H9 (cell line): ENCODE measurements around the gene OLFM1. TPM values are rescaled to one million over a fixed set of nuclear protein-coding genes. Genes with fewer than 3 reads are reported as not detected.

Experiments
- DNase-seq: peaks from one replicate; pipeline ENCODE4 v3.0.0-alpha.2; 2017
- H2AFZ ChIP-seq: one replicate; pipeline ENCODE4 v1.6.1; 2013; ENCODE audit warnings: mild to moderate bottlenecking, low read length, control low read depth, moderate library complexity
- H2AK5ac ChIP-seq: 2 replicates; pipeline ENCODE4 v1.6.1; 2013; ENCODE audit warnings: low read length, control low read depth, mixed read lengths; ENCODE audit not compliant: insufficient read length
- H2BK120ac ChIP-seq: one replicate; pipeline ENCODE4 v1.6.1; 2013; ENCODE audit warnings: low read depth, mild to moderate bottlenecking, low read length, control low read depth, inconsistent platforms; ENCODE audit not compliant: poor library complexity, severe bottlenecking
- H2BK12ac ChIP-seq: 2 replicates; pipeline ENCODE4 v1.6.1; 2013; ENCODE audit warnings: low read length, control low read depth, mixed read lengths, low read depth; ENCODE audit not compliant: insufficient read length
- H2BK15ac ChIP-seq: 2 replicates; pipeline ENCODE4 v1.6.1; 2013; ENCODE audit warnings: low read depth, low read length, control low read depth
- H2BK20ac ChIP-seq: one replicate; pipeline ENCODE4 v1.6.1; 2013; ENCODE audit warnings: low read depth, mild to moderate bottlenecking, low read length, control low read depth, inconsistent platforms; ENCODE audit not compliant: poor library complexity, severe bottlenecking
- H2BK5ac ChIP-seq: 2 replicates; pipeline ENCODE4 v1.6.1; 2013; ENCODE audit warnings: low read length, control low read depth, mixed read lengths; ENCODE audit not compliant: insufficient read length
- H3K14ac ChIP-seq: 2 replicates; pipeline ENCODE4 v1.6.1; 2013; ENCODE audit warnings: low read length, control low read depth; ENCODE audit not compliant: insufficient read depth
- H3K18ac ChIP-seq: 2 replicates; pipeline ENCODE4 v1.6.1; 2013; ENCODE audit warnings: low read depth, mild to moderate bottlenecking, mixed read lengths, low read length, control low read depth; ENCODE audit not compliant: insufficient read length
- H3K23ac ChIP-seq: 2 replicates; pipeline ENCODE4 v1.6.1; 2013; ENCODE audit warnings: low read length, control low read depth, mixed read lengths, low read depth; ENCODE audit not compliant: insufficient read length
- H3K23me2 ChIP-seq: 2 replicates; pipeline ENCODE4 v1.6.1; 2013; ENCODE audit warnings: low read depth, mild to moderate bottlenecking, mixed read lengths, low read length, control low read depth; ENCODE audit not compliant: insufficient read length, poor library complexity, severe bottlenecking
- H3K27ac ChIP-seq: 2 replicates; pipeline ENCODE4 v1.5.1; 2013; ENCODE audit warnings: low read length, control low read depth, mixed read lengths, low read depth; ENCODE audit not compliant: insufficient read length
- H3K27me3 ChIP-seq: 2 replicates; pipeline ENCODE4 v1.6.1; 2013; ENCODE audit warnings: low read length, control low read depth, inconsistent platforms; ENCODE audit not compliant: insufficient read depth
- H3K4ac ChIP-seq: 2 replicates; pipeline ENCODE4 v1.6.1; 2013; ENCODE audit warnings: low read depth, mild to moderate bottlenecking, control low read depth, inconsistent platforms, low read length, moderate library complexity
- H3K4me1 ChIP-seq: 2 replicates; pipeline ENCODE4 v1.6.1; 2013; ENCODE audit warnings: low read length, control low read depth, inconsistent platforms; ENCODE audit not compliant: insufficient read depth
- H3K4me2 ChIP-seq: 2 replicates; pipeline ENCODE4 v1.6.1; 2013; ENCODE audit warnings: low read length, control low read depth, mixed read lengths; ENCODE audit not compliant: insufficient read length, insufficient read depth
- H3K56ac ChIP-seq: 2 replicates; pipeline ENCODE4 v1.6.1; 2013; ENCODE audit warnings: low read depth, mild to moderate bottlenecking, mixed read lengths, low read length, control low read depth; ENCODE audit not compliant: insufficient read length
- H3K79me1 ChIP-seq: 2 replicates; pipeline ENCODE4 v1.6.1; 2013; ENCODE audit warnings: low read depth, mild to moderate bottlenecking, moderate library complexity, low read length, control low read depth, inconsistent platforms; ENCODE audit not compliant: insufficient read depth, poor library complexity, severe bottlenecking
- H3K79me2 ChIP-seq: 2 replicates; pipeline ENCODE4 v1.6.1; 2013; ENCODE audit warnings: low read length, control low read depth, inconsistent platforms; ENCODE audit not compliant: insufficient read depth
- H3K9ac ChIP-seq: 2 replicates; pipeline ENCODE4 v1.6.1; 2013; ENCODE audit warnings: low read length, control low read depth, mixed read lengths; ENCODE audit not compliant: insufficient read length; ENCODE audit errors: extremely low read depth
- H3K9me3 ChIP-seq: one replicate; pipeline ENCODE4 v1.6.1; 2013; ENCODE audit warnings: low read depth, low read length, inconsistent platforms; ENCODE audit not compliant: control insufficient read depth
- H3T11ph ChIP-seq: one replicate; pipeline ENCODE4 v1.6.1; 2013; ENCODE audit warnings: mild to moderate bottlenecking, low read length, control low read depth, inconsistent platforms
- H4K20me1 ChIP-seq: one replicate; pipeline ENCODE4 v1.6.1; 2013; ENCODE audit not compliant: control insufficient read depth, insufficient read length, insufficient read depth
- H4K5ac ChIP-seq: 2 replicates; pipeline ENCODE4 v1.6.1; 2013; ENCODE audit warnings: low read depth, mild to moderate bottlenecking, mixed read lengths, low read length, control low read depth; ENCODE audit not compliant: insufficient read length
- H4K8ac ChIP-seq: replicated peaks from 2 replicates; pipeline ENCODE4 v1.6.1; 2013; ENCODE audit warnings: low read length, control low read depth, mixed read lengths, low read depth; ENCODE audit not compliant: insufficient read length
- H4K91ac ChIP-seq: 2 replicates; pipeline ENCODE4 v1.6.1; 2013; ENCODE audit warnings: low read depth, mild to moderate bottlenecking, moderate library complexity, mixed read lengths, low read length, control low read depth; ENCODE audit not compliant: insufficient read length
- H3K27ac Mint-ChIP-seq, 3 experiments: 2 replicates in 2 of 3; 3 replicates in 1 of 3; pipeline ENCODE4 v1.8.0; 2020 to 2021; ENCODE audit warnings: mixed read lengths in 3 of 3, mild to moderate bottlenecking in 1 of 3, moderate library complexity in 1 of 3
- H3K27me3 Mint-ChIP-seq: 2 replicates; pipeline ENCODE4 v1.8.0; 2021; ENCODE audit warnings: low read depth, mild to moderate bottlenecking, moderate library complexity, mixed read lengths
- H3K36me3 Mint-ChIP-seq, 3 experiments: 2 replicates in 2 of 3; 3 replicates in 1 of 3; pipeline ENCODE4 v1.8.0; 2020 to 2021; ENCODE audit warnings: low read depth in 3 of 3, mixed read lengths in 3 of 3; ENCODE audit not compliant: insufficient read depth in 1 of 3
- H3K4me1 Mint-ChIP-seq, 2 experiments: 2 replicates each; pipeline ENCODE4 v1.8.0; 2020; ENCODE audit warnings: mixed read lengths in 2 of 2
- H3K4me3 Mint-ChIP-seq, 2 experiments: 2 replicates in 1 of 2; 3 replicates in 1 of 2; pipeline ENCODE4 v1.8.0; 2020 to 2021; ENCODE audit warnings: mild to moderate bottlenecking in 2 of 2, mixed read lengths in 2 of 2, moderate library complexity in 1 of 2
- H3K9me3 Mint-ChIP-seq, 2 experiments: 2 replicates in 1 of 2; 3 replicates in 1 of 2; pipeline ENCODE4 v1.8.0; 2020; ENCODE audit warnings: mild to moderate bottlenecking in 2 of 2, mixed read lengths in 2 of 2, moderate library complexity in 1 of 2
- WGBS: extraction: QIAGEN DNeasy Blood & Tissue Kit; methylation state at CpG from one replicate; pipeline ENCODE4 v1.1.7; 2013; ENCODE audit warnings: missing lambda C conversion rate, low lambda C conversion rate, mixed read lengths; ENCODE audit not compliant: insufficient read length; ENCODE audit errors: extremely low coverage; 5-methylcytosine and 5-hydroxymethylcytosine counted together
- total RNA-seq: library from RNA; stranded (reverse); gene quantifications from 2 replicates; pipeline ENCODE4 v1.2.1, GENCODE V29; 2021
- TF ChIP-seq, protein P1 (sequence below): fragments of 200-600 bp; sonication (generic); conservative IDR thresholded peaks from 3 replicates; pipeline ENCODE4 v1.8.0; 2021; ENCODE audit warnings: antibody characterized with exemption, mild to moderate bottlenecking

OLFM1 gene
- total RNA-seq, 1 experiment from 2014 or later = 34.1 TPM

DNA sequence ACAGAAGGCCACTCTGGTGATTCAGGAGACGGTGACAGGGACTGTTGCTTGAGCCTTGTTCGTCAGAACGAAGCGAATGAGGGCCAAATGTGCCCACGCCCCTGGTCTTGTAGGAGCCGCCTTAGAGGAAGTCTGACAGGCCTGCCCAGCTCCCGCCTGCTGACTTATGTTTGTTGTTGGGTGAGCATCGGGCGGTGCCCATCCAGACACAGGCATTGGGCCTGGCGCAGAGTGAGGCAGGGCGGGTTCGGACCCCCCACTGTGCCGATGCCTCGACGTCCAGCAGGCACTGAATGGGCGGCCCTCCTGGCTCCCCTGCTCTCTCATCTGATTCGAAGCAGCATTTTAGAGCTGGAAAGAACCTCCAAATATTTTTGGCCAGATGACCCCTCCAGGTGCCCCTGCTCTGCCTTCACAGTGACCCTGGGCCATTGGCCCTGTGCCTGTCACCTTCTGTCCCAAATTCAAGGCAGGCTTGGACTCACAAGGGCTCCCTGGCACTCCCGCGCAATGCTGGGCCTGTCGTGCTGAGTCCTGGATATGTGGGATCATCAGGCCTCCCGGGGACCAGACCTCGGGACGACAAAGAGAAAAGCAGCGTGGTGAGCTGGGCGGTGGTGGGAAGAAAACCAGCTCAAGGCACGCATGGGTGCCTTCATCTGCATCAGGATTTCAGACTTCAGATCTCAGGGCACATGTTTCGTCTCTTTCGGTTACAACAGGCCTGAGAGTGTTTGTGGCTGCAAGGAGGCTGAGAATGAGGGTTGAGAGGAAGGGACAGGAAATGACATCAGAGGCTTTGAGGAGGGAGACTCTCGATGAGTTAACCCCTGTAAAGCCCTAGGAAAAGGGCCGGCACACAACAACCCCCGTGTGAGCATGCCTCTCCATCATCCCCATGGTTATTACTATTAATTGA lies 37.1 kb upstream of the OLFM1 start:
- Histone ChIP-seq H2BK120ac (no peak overlapping the region), H3K18ac (no peak overlapping the region), H3K27ac (no peak overlapping the region), H2BK20ac (no peak overlapping the region), H3K79me2 (no peaks in the 10 kb centered on the region), H3K4ac (no peak overlapping the region), H3K79me1 (no peaks in the 10 kb centered on the region), H3K27me3 (no peaks in the 10 kb centered on the region), H3K23me2 (no peaks in the 10 kb centered on the region), H2AK5ac (no peak overlapping the region), H3K4me1 (no peaks in the 10 kb centered on the region), H4K91ac (no peak overlapping the region), H3K9ac (no peak overlapping the region), H3K9me3 (no peaks in the 10 kb centered on the region), H3K14ac (no peak overlapping the region), H4K20me1 (no peaks in the 10 kb centered on the region), H2BK12ac (no peak overlapping the region), H2BK5ac (no peak overlapping the region), H3T11ph (no peak overlapping the region), H4K8ac (no peak overlapping the region), H3K56ac (no peak overlapping the region), H2BK15ac (no peak overlapping the region), H4K5ac (no peak overlapping the region), H3K4me2 (no peak overlapping the region), H2AFZ (no peak overlapping the region), H3K23ac (no peak overlapping the region)
- WGBS = no CpG with 5 or more reads among the region's 31 CpGs
- Mint-ChIP-seq H3K4me1 (0 out of 4 replicates have a peak, but pooled peaks cover 0 to 2% of the 10 kb centered on the region in 2 experiments), H3K9me3 (peaks cover 0 to 9% of the 10 kb centered on the region in 2 experiments; a peak in 2 of 5 replicates), H3K4me3 (no peak overlapping the region), H3K36me3 (peaks cover 0 to 2% (median 0%) of the 10 kb centered on the region in 3 experiments; a peak in 2 of 7 replicates), H3K27ac (peak overlapping the region in 1 of 3 experiments; percentile 64; a peak in 2 of 7 replicates), H3K27me3 (peaks cover 2% of the 10 kb centered on the region)
- TF ChIP-seq, protein P1, sequence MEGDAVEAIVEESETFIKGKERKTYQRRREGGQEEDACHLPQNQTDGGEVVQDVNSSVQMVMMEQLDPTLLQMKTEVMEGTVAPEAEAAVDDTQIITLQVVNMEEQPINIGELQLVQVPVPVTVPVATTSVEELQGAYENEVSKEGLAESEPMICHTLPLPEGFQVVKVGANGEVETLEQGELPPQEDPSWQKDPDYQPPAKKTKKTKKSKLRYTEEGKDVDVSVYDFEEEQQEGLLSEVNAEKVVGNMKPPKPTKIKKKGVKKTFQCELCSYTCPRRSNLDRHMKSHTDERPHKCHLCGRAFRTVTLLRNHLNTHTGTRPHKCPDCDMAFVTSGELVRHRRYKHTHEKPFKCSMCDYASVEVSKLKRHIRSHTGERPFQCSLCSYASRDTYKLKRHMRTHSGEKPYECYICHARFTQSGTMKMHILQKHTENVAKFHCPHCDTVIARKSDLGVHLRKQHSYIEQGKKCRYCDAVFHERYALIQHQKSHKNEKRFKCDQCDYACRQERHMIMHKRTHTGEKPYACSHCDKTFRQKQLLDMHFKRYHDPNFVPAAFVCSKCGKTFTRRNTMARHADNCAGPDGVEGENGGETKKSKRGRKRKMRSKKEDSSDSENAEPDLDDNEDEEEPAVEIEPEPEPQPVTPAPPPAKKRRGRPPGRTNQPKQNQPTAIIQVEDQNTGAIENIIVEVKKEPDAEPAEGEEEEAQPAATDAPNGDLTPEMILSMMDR = no peak
- DNase-seq = peak; percentile 21
